ENCODE results near the gene C16orf96.
"Not testable (repeated sequence)": the region's sequence is repeated elsewhere in the genome, so short reads cannot be mapped to it uniquely, and the experiment has no call there.

C16orf96 gene

DNA sequence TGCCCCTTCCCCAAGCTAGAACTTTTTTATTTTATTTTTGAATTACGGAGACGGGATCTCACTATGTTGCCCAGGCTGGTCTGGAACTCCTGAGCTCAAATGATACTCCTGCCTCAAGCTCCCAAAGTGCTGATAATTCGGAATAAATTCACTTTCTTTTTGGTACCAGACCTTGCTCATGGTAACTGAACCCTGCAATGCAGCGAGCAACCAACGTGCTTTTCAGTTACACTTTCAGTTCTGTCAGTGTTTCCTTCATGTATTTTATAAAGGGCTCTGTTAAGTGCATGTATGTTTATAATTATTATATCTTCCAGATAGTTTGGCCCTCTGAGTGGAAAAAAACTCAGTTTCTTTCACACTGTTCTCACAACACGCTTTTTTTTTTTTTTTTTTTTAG, 13.9 kb downstream of the C16orf96 start:
- no peak for FAIRE-seq

DNA sequence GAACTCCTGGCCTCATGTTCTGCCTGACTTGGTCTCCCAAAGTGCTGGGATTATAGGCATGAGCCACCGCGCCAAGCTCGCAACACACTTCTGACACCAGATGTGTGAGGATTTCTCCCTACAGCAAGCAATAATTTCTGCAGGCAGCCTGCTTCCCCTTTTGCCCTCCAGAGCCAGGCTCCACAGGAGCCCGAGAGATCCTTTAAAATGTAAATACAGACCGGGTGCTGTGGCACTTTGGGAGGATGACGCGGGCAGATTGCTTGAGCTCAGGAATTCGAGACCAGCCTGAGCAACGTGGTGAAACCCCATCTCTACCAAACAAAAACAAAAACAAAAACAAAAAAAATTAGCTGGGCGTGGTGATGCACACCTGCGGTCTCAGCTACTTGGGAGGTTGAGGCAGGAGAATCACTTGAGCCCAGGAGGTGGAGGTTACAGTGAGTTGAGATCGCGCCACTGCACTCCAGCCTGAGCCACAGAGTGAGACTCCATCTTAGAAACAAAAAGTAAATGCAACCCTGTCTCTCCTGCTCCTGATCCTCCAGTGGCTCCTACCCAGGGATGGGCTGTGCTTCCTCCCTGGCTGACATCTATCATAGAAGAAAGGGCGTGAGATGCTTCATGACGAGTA, 14.7 kb downstream of the C16orf96 start:
- no peak for FAIRE-seq

DNA sequence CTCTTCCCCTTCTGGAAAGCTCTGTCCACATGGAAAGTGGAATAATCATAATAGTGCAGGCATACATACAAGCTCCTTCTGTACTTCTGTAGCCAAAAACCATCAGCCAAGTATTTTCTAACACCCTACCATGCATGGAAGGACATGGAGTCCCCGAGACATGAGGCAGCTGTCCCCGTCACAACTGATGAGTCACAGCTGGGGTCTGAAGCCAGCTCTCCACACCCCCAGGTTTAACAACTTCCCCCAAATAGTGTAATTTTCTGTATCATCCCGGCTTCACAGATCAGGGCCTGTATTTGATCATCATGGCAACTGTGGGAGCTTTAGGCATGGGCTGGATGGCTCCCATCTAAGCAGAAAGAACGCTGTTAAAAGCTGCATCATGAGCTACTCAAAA, 16.6 kb downstream of the C16orf96 start:
- FAIRE-seq: no peak

DNA sequence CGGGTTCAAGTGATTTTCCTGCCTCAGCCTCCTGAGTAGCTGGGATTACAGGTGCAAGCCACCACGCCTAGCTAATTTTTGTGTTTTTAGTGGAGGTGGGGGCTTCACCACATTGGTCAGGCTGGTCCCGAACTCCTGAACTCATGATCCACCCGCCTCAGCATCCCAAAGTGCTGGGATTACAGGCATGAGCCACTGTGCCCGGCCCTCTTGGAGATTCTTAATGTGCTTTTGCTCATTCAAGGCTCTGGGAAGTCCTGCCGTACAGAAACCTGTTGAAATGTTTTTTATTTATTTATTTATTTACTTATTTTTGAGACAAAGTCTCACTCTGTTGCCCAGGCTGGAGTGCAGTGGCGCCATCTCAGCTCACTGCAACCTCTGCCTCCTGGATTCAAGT, 17.8 kb downstream of the C16orf96 start:
- FAIRE-seq: not testable (repeated sequence)

DNA sequence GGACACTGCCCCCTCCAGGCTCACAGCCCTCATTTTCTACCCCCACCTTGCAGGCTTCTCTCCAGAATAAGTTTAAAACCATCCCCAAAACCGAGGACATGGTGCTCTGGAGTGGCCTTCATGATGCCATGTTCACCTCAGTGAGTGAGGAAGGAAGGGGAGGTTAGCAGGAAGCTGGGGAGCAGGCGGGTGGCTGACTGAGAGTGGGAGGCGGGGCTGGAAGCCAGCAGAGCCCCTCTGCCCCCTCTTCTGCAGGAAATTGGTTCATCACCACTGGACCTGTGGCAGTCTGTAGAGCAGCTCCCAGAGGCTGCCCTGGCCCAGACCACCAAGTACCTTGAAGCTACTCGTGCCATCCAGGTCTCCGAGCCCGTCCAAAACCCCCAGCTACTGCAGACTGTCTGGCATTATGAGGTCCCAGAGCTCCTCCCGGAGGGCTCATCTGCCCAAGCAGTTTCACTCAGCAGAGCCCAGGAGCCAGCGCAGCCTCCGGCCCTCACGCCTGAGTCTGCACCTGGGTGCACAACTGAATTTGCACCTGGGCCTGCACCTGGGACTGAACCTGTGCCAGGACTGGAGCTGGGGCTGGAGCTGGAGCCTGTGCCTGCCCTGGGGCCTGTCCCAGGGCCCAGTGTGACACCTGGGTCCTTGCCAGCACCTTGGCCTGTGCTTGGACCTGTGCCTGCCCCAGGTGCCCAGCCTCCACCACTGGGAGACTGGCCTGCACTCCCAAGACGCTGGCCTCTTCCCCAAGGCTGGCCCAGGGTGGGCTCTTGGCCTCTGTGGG, 19.0 kb downstream of the C16orf96 start:
- FAIRE-seq: no peak

DNA sequence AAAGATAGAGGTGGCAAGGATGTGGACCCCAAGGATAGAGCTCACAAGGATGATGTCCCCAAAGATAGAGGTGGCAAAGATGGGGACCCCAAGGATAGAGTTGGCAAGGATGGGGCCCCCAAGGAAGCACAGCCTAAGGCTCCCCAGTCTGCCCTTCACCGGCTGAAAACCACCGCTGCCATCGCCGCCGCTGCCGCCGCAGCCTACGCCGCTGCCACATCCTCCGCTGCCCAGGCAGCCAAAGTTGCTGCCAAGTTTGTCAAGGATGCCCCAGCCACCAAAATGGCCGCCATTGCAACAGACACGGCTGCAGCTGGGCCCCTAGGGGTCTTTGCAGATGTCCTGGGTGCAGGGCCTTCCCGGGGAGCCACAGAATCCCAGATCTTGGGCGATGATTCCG, 19.9 kb downstream of the C16orf96 start:
- no peak for FAIRE-seq

DNA sequence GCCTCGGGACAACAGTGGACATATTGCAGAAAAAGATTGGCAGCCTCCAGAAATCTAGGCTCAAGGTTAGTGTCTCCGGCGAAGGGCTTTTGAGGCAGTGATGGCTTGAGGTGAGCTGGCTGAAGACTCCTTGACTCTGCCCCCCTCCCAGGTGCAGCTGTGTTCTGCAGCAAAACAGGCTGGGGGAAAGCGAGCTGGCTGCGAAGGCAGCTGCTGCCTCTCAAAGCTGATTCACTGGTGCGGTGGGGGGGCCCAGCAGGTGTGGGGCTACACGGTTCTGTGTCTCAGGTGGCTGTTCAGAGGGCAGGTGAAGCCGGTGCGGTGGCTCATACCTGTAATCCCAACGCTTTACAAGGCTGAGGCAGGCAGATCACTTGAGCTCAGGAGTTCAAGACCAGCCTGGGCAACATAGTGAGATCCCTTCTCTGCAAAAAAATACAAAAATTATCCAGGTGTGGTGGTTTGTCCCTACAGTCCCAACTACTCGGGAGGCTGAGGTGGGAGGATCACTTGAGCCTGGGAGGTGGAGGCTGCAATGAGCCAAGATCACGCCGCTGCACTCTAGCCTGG, 22.9 kb downstream of the C16orf96 start:
- FAIRE-seq: no peak

DNA sequence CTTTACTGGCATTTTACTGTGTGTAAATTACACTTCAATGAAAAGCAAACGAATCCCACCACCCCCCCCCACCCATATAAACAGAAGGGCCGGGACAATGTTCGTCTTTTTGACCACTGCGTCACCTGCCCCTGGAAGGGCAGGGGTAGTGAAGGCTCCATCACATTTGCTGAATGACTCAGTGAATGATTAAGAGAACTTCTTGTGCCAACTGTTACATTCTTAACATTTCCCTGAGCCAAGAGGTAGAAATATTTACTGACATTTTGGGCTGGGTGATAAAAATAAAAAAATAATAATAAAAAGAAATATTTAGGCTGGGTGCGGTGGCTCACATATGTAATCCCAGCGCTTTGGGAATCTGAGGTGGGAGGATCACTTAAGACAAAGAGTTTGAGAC, 24.1 kb downstream of the C16orf96 start:
- FAIRE-seq: no peak

DNA sequence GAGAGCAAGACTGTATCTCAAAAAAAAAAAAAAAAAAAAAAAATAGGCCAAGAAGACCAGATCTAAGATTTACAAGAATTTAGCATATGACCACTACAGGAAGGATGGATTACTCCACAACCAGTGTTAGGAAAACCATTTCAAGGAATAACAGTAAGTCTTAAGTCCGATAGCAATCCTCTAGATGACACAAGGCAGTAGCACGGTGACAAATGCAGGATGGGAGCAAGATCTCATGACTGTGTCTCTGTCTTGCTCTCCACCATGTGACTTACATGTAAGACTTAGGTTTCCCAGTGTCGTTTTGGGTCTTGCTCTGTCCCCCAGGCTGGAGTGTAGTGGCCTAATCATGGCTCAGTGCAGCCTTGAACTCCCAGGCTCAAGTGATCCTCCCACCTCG, 27.8 kb downstream of the C16orf96 start:
- FAIRE-seq: no peak

DNA sequence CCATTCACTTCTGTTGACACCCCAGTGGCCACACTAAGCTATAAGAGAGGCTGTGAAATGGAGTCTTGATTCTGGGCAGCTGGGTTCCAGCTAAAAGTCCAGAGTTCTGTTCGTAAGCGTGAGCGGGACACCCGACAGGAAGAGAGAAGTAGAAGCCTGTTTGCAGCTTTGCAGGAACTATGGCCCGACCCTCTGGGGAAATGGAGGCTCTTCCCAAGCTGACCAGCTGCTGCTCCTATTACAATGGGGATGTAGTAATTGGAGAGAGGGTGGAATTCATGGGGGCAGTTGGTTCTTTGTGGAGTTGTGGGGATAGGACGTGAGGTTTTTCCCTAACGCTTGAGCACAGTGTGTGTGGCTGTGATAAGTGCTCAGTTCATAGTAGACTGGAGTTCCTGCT, 30.2 kb downstream of the C16orf96 start:
- no peak for FAIRE-seq

DNA sequence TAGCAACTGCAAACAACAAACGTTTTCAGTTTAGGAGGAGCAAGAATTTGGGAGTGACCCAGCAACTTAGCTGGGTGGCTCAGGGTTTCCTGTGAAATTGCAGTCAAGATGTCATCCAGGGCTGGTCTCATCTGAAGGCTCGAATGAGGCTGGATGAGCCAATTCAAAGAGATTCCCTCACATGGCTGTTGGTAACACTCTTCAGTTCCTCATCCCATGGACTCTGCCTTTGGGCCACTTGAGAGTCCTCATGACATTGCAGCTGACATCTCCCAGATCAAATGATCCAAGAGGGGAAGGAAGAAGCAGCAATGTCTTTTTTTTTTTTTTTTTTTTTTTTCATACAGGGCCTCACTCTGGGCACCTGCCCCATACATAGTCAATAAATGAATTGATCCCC, 32.2 kb downstream of the C16orf96 start:
- no peak for FAIRE-seq

DNA sequence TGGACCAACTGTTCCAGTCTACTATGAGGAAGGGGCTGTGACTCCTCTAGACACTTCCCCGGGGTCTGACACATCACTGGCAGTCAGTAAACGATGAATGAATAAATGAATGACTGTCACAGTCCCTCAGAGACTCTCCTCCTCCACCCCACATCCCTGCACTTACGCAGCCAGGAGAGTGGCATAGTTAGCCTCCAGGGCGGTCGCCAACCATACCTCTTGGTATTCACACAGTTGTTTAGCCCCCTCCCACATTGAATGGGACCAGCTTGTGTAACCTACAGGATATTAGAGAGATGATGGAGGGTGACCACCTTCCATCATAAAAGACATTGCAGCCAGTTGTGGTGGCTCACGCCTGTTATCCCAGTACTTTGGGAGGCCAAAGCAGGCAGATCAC, 32.8 kb downstream of the C16orf96 start:
- no peak for FAIRE-seq

DNA sequence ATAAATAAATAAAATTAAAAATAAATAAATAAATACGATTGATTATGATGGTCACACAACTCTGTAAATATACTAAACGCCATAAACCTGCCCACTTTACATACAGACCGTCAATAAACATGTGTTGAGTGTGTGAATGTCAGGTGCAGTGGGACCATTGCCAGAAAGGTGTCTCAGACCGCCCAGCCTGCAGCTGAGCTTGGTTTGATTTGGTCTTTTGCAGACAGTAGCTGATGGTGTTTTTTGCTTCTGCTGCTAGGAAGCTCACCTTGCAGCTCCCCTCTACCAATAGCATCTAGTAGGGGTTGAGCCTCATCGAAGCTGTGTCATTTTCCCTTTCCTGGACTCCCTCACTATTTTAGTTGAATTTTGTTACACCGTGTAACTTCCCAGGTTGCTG, 35.1 kb downstream of the C16orf96 start:
- no peak for FAIRE-seq

DNA sequence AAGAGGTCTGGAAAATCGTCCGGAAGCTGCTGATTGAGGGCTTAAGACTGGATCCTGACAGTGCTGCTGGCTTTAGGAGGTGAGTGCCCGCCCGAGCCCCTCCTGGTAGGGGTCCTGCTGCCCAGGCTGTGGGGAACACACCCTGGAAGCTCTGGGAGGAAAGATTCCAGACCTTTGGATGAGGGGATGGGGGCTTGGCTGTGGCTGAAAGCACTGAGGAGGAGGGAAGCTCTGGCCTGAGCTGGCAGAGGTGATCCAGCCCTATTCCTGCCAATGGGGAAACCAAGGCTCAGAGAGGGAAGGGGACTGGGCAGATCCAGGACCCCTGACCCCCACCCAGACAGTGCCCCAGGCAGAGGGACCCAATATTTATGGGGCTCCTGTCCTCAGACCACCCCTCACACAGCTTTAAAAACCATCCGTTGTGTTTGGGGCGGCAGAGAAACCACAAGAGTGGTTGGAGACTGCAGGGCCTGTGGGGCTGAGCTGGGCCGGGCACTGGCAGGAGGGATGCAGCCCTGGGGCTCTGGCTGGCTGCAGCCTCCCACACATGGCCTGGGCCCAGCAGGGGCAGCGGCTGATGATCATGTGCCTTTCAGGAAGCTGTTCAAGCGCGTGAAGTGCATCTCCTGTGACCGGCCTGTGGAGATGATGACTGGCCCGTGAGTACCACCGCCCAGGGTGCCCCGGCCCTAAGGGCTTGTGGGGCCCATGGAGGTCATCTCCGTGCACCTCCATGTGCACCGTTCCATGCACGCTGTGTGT, 35.7 kb downstream of the C16orf96 start:
- FAIRE-seq: no peak

DNA sequence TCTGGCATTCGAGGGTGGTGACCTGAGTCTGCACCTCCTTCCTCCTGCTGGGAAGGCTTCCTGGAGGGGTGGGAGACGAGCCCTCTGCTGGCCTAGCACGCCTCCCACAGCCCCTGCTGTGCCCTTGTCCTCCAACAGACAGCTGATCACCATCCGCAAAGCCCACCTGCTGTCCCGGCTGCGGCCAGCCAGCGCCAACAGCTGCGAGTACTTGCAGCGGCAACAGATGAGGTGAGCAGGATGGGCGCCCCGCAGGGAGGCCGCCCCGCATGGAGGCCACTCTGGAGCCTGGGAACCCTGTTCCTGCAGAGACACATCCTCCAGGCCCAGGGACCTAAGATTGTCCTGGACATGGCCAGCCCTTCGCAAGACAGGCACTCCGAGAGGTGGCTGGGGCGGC, 36.9 kb downstream of the C16orf96 start:
- no peak for FAIRE-seq

DNA sequence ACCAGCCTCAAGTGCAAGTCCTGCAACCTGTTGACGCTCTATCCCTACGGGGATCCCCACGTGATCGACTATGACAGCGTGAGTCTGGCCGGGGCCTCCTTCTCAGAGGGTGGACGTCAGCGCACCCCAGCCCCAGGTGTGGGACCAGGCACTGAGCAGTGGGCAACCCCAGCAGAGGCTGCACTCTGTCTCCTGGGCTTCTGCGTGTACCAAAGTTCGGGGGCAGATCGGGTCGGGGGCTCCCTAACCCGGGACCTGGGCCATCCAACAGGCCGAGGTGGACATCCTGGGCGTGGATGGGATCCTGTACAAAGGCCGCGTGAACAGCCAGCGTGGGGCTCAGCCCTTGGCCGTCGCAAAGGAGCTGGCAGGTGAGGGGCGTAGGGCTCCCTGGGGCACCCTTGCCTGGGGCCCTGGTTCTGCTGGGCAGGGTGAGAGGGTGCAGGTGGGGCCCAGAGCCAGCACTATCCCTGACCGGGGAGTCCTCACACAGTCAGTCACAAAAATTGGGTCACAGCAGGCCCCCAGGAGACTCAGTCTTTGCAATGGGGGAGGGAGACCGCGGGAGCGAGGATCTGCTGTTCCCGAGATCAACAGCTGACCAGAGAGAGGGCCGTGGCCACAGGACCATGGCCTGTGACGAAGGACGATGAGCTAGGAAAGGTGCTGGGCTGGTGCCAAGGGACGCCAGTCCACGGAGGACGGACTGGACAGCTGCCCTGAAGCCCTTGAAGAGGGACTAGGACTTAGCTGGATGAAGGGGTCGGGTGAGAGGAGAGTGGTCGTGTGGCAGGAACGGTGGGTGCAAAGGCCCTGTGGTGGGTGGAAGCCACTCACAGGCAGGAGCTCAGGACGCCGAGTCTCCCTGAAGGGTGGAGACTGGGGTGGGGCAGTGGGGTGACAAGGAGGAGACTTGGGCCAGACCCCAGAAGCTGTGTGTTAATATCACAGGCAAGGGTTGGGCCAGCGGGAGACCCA, 38.6 kb downstream of the C16orf96 start:
- FAIRE-seq: no peak

DNA sequence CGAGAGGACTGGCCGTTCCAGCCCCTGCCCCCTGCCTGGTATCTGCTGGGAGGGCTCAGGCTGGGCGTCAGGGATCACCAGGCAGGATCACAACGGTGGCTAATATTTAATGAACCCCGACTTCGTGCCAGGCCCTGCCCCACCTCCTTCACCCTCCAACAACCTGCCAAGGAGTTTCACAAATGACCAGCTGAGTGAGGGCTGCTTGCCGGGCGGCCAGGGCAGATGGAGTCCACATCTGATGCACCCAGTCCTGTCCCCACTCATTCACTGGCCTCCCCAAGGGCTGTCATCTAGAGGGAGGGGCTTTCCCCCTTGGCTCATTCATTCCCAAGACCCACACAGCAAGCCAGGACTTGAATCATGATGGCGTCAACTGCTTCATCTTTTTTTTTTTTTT, 41.0 kb downstream of the C16orf96 start:
- no peak for FAIRE-seq

DNA sequence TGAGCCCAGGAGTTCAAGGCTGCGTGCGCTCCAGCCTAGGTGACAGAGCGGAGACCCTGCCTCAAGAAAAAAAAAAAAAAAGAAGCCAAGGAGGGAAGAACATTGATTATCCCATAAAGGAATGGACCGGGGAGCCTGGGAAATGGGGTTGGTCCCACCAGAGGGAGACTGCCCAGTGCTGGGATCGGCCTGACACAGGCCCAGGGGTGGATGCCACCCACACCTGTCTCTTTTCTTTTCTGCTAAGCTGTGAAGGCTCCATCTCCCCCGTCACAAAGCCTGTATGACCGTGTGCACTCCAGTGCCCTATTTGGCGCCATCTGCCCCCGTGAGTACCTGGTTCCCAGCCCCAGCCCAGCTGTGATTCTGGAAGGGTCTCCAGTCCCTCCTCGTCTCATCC, 42.9 kb downstream of the C16orf96 start:
- no peak for FAIRE-seq

DNA sequence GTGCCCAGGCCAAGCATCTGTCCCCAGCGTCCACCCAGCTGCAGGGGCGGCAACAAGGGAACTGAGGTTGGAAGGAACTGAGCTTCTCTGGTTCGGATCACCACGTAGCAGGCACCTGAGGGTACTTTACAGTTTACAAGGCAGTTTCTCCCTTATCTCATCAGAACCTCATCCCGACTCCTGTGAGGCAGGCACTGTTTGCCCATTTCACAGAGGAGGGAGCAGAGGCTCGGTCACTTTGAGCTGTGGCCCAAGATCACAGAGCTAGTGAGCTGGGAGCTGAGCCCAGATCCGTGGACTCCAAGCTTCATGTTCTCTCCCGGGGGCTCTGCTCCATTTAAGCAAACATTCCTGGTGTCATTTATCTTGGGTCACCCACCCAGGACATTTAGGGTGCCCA, 43.4 kb downstream of the C16orf96 start:
- no peak for FAIRE-seq

DNA sequence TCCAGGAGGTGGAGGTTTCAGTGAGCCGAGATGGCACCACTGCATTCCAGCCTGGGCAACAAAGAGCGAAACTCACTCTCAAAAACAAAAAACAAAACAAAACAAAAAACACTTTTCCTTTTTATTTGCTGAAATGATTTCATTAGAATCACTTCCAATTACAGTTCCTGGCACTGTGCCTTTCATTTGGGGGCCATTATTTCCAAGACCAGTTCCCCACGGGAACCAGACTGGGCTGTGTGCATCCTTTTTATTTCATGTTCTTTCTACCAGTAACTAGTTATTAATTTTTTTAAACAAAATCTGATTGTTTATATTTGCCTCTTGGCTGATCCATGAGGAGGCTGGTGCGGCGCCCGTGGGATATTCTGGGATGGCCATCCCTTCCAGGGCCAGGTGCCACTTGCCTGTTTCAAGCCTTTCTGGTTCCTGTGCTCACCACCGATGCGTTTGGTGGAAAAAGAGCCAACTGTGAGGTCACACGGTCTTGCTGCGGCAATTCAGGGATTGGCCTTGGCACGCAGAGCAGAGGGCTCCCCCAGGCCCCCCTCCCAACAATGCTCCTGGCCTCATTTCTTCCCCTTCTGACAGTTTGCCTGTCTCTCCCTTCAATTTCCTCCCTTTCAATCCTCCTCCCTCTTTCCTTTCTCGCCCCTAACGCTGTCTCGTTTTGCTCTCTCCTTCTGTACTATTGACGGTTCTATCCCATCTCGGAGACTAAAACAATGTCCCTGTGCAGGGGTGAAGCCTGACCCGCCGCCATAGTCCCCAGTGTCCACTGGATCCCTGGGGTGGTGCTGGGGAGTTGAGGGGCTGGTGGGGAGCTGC, 45.1 kb downstream of the C16orf96 start:
- no peak for FAIRE-seq

DNA sequence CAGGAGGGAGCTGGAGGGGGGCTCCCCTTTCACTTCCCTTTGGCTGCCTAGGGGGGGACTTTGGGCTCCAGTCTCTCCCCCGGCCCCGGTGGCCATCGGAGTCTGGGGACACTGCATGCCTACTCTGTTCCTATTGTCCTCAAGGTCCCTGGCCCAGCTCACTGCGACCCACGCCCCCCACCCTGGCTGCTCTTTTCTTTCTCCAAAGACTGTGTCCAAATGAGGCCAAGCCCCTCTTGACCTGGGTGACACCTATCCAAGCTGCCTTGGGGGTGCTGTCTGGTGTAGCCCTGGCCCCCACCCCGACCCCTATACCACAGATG, 45.7 kb downstream of the C16orf96 start:
- no peak for FAIRE-seq

DNA sequence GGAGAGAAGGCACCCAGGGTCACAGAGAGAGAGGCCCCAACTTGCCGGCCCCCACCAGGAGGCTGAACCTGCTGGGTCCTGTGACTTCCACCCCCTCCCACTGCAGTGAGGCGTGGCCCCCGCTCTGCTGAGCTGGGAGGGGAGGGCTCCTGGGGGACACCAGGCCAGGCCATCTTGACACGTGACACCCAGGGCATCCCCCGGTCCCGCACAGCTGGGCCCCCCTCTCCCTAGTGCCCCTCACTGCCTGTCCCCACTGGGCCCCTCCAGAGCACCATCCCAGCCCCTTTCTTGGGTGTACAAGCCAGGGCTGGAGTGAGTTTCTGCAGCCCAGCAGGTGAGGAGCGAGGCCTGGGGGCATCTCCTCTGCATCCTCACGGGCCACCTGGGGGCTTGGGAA, 46.2 kb downstream of the C16orf96 start:
- FAIRE-seq: no peak
